ENCODE results near the gene DRD4. TPM values are rescaled to one million over a fixed set of nuclear protein-coding genes. Genes with fewer than 3 reads are reported as not detected.

DRD4 gene
- total and polyA plus RNA-seq, 2 of the 13 experiments (the other 11 are each of a cell fraction or from before 2014, with no cell fraction given) = 0.09 to 0.13 TPM

DNA sequence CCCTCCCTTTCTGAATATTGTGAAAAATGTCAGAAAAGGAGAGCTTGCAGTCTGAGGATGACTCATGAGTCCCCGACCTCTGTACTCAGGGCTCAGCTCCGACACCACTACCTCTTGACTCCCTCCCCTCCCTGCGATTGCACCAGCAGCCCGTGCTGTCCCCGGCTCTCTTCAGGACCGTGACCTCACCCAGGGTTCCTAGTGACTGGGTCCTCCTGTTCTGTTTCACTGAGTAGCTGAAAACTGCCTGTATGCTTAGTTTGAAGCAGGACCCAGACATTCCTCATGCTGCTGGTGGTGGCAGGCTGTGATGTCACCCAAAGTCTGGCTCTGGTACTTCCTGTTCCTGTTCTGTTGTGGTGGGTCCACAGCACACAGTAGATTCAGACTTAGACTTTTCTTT, 49.1 kb upstream of the DRD4 start (continued):
- no peak for TF ChIP-seq ZNF484 (CRISPR knock-in tag; IDR thresholded peaks at IDR 0.05; ENCODE audit: borderline replicate concordance, low read depth)
- no peak for TF ChIP-seq PRPF4 (IDR thresholded peaks at IDR 0.05; ENCODE audit: low read depth, low read length, poor library complexity, severe bottlenecking)
- no peak for TF ChIP-seq ZNF543 (CRISPR knock-in tag; IDR thresholded peaks at IDR 0.05)
- TF ChIP-seq, protein P1, sequence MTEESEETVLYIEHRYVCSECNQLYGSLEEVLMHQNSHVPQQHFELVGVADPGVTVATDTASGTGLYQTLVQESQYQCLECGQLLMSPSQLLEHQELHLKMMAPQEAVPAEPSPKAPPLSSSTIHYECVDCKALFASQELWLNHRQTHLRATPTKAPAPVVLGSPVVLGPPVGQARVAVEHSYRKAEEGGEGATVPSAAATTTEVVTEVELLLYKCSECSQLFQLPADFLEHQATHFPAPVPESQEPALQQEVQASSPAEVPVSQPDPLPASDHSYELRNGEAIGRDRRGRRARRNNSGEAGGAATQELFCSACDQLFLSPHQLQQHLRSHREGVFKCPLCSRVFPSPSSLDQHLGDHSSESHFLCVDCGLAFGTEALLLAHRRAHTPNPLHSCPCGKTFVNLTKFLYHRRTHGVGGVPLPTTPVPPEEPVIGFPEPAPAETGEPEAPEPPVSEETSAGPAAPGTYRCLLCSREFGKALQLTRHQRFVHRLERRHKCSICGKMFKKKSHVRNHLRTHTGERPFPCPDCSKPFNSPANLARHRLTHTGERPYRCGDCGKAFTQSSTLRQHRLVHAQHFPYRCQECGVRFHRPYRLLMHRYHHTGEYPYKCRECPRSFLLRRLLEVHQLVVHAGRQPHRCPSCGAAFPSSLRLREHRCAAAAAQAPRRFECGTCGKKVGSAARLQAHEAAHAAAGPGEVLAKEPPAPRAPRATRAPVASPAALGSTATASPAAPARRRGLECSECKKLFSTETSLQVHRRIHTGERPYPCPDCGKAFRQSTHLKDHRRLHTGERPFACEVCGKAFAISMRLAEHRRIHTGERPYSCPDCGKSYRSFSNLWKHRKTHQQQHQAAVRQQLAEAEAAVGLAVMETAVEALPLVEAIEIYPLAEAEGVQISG (CRISPR knock-in tag; IDR thresholded peaks at IDR 0.05) = no peak; the same call in 1 of the 2 replicates
- peak; percentile 52; the same call in 1 of the 2 replicates for TF ChIP-seq ZNF350 (CRISPR knock-in tag; IDR thresholded peaks at IDR 0.05; ENCODE audit: borderline replicate concordance, low read depth)
- no peak for TF ChIP-seq MBD4 (IDR thresholded peaks at IDR 0.05; ENCODE audit: borderline replicate concordance, low read length)
- TF ChIP-seq BRCA1 (CRISPR knock-in tag; IDR thresholded peaks at IDR 0.05) = no peak
- no peak for TF ChIP-seq ETV6 (CRISPR knock-in tag; conservative IDR thresholded peaks at IDR 0.05)
- peak; percentile 69 for TF ChIP-seq PITX1 (CRISPR knock-in tag; IDR thresholded peaks at IDR 0.05)
- peak; percentile 16; the same call in 1 of the 2 replicates for TF ChIP-seq ZNF644 (CRISPR knock-in tag; IDR thresholded peaks at IDR 0.05; ENCODE audit: low read depth)
- no peak for TF ChIP-seq ZNF530 (CRISPR knock-in tag; IDR thresholded peaks at IDR 0.05; ENCODE audit: low read depth)
- TF ChIP-seq, protein P2, sequence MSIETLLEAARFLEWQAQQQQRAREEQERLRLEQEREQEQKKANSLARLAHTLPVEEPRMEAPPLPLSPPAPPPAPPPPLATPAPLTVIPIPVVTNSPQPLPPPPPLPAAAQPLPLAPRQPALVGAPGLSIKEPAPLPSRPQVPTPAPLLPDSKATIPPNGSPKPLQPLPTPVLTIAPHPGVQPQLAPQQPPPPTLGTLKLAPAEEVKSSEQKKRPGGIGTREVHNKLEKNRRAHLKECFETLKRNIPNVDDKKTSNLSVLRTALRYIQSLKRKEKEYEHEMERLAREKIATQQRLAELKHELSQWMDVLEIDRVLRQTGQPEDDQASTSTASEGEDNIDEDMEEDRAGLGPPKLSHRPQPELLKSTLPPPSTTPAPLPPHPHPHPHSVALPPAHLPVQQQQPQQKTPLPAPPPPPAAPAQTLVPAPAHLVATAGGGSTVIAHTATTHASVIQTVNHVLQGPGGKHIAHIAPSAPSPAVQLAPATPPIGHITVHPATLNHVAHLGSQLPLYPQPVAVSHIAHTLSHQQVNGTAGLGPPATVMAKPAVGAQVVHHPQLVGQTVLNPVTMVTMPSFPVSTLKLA (IDR thresholded peaks at IDR 0.05) = peak; percentile 46; the same call in 1 of the 2 replicates
- TF ChIP-seq HDAC2 (CRISPR knock-in tag; IDR thresholded peaks at IDR 0.05) = peak; percentile 68; the same call in 1 of the 2 replicates
- peak; percentile 88; the same call in 1 of the 2 replicates for TF ChIP-seq RXRA (CRISPR knock-in tag; IDR thresholded peaks at IDR 0.05)
- TF ChIP-seq THAP11 (CRISPR knock-in tag; IDR thresholded peaks at IDR 0.05) = peak; percentile 72; the same call in 1 of the 2 replicates
- TF ChIP-seq ZNF773 (CRISPR knock-in tag; IDR thresholded peaks at IDR 0.05; ENCODE audit: borderline replicate concordance) = no peak
- TF ChIP-seq FOXA1 (IDR thresholded peaks at IDR 0.05) = no peak
- 0 out of 2 replicates have a peak, but pooled peaks have one; percentile 5 for TF ChIP-seq FOXA1 (CRISPR knock-in tag; IDR thresholded peaks at IDR 0.05)
- TF ChIP-seq, protein P3, sequence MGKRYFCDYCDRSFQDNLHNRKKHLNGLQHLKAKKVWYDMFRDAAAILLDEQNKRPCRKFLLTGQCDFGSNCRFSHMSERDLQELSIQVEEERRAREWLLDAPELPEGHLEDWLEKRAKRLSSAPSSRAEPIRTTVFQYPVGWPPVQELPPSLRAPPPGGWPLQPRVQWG (CRISPR knock-in tag; IDR thresholded peaks at IDR 0.05; ENCODE audit: borderline replicate concordance, low read depth) = no peak
- TF ChIP-seq, protein P4, sequence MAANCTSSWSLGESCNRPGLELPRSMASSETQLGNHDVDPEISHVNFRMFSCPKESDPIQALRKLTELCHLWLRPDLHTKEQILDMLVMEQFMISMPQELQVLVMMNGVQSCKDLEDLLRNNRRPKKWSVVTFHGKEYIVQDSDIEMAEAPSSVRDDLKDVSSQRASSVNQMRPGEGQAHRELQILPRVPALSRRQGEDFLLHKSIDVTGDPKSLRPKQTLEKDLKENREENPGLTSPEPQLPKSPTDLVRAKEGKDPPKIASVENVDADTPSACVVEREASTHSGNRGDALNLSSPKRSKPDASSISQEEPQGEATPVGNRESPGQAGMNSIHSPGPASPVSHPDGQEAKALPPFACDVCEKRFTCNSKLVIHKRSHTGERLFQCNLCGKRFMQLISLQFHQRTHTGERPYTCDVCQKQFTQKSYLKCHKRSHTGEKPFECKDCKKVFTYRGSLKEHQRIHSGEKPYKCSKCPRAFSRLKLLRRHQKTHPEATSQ (CRISPR knock-in tag; IDR thresholded peaks at IDR 0.05; ENCODE audit: borderline replicate concordance) = no peak
- TF ChIP-seq ZNF720 (CRISPR knock-in tag; IDR thresholded peaks at IDR 0.05) = no peak
- no peak for TF ChIP-seq ZNF235 (CRISPR knock-in tag; IDR thresholded peaks at IDR 0.05; ENCODE audit: borderline replicate concordance)
- no peak for TF ChIP-seq RBFOX2 (IDR thresholded peaks at IDR 0.05; ENCODE audit: low read depth, low read length)
- TF ChIP-seq JUNB (CRISPR knock-in tag; IDR thresholded peaks at IDR 0.05; ENCODE audit: borderline replicate concordance) = peak; percentile 85
- TF ChIP-seq, protein P5, sequence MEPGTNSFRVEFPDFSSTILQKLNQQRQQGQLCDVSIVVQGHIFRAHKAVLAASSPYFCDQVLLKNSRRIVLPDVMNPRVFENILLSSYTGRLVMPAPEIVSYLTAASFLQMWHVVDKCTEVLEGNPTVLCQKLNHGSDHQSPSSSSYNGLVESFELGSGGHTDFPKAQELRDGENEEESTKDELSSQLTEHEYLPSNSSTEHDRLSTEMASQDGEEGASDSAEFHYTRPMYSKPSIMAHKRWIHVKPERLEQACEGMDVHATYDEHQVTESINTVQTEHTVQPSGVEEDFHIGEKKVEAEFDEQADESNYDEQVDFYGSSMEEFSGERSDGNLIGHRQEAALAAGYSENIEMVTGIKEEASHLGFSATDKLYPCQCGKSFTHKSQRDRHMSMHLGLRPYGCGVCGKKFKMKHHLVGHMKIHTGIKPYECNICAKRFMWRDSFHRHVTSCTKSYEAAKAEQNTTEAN (CRISPR knock-in tag; conservative IDR thresholded peaks at IDR 0.05) = 0 out of 2 replicates have a peak, but pooled peaks have one; percentile 17

All from HepG2 (cell line).